ENCODE data around the gene ITGB2.

The ITGB2 gene

GRCh38 chr21:44897326-44898010, 23.2 kb downstream of the ITGB2 start:
- no peak for DNase-seq (ENCODE audit: low read depth)

GRCh38 chr21:44896561-44897286, 24.0 kb downstream of the ITGB2 start:
- DNase-seq (ENCODE audit: low read depth) = no peak

GRCh38 chr21:44895859-44896258, 24.8 kb downstream of the ITGB2 start:
- no peak for DNase-seq (ENCODE audit: low read depth)

GRCh38 chr21:44894687-44895302, 25.9 kb downstream of the ITGB2 start:
- no peak for DNase-seq (ENCODE audit: low read depth)

GRCh38 chr21:44893948-44894656, 26.6 kb downstream of the ITGB2 start:
- no peak for DNase-seq (ENCODE audit: low read depth)

- no peak for DNase-seq (ENCODE audit: low read depth)
Observed at GRCh38 chr21:44893278-44893556, 27.5 kb downstream of the ITGB2 start.

- peak; percentile 72 for DNase-seq (ENCODE audit: low read depth)
Observed at GRCh38 chr21:44892536-44893277, 28.0 kb downstream of the ITGB2 start.

- no peak for DNase-seq (ENCODE audit: low read depth)
Observed at GRCh38 chr21:44892095-44892494, 28.6 kb downstream of the ITGB2 start.

- no peak for DNase-seq (ENCODE audit: low read depth)
Observed at GRCh38 chr21:44891631-44892031, 29.1 kb downstream of the ITGB2 start.

- no peak for DNase-seq (ENCODE audit: low read depth)
Observed at GRCh38 chr21:44890961-44891541, 29.6 kb downstream of the ITGB2 start.

- no peak for DNase-seq (ENCODE audit: low read depth)
Observed at GRCh38 chr21:44890338-44890931, 30.3 kb downstream of the ITGB2 start.

- no peak for DNase-seq (ENCODE audit: low read depth)
Observed at GRCh38 chr21:44889625-44890337, 30.9 kb downstream of the ITGB2 start.

GRCh38 chr21:44888581-44889550, 31.8 kb downstream of the ITGB2 start:
- DNase-seq (ENCODE audit: low read depth) = no peak

GRCh38 chr21:44887807-44888580, 32.7 kb downstream of the ITGB2 start:
- no peak for DNase-seq (ENCODE audit: low read depth)

GRCh38 chr21:44887126-44887806, 33.4 kb downstream of the ITGB2 start:
- no peak for DNase-seq (ENCODE audit: low read depth)

GRCh38 chr21:44886113-44887075, 34.3 kb downstream of the ITGB2 start:
- DNase-seq (ENCODE audit: low read depth) = no peak

- DNase-seq (ENCODE audit: low read depth) = no peak
Observed at GRCh38 chr21:44885615-44886014, 35.1 kb downstream of the ITGB2 start.
